Adrenal gland (tissue), 5 donors: ENCODE data around the gene LRP1-AS.

ENCODE experiments used
- CTCF ChIP-seq, 6 experiments: fragments of 450-650 bp in 4 of 6; fragments of 200-600 bp in 2 of 6; sonication (generic) in 1 of 6; IDR thresholded peaks; 1 replicate in 5 of 6; 2 replicates in 1 of 6; pipeline versions ENCODE4 v1.5.1 to v1.8.0; 2016 to 2021; ENCODE audit warnings: antibody characterized with exemption in 6 of 6, mild to moderate bottlenecking in 2 of 6, moderate library complexity in 1 of 6
- POLR2A ChIP-seq, 2 donors: fragments of 450-650 bp; IDR thresholded peaks; one replicate each; pipeline ENCODE4 v1.6.1; 2017; ENCODE audit warnings: antibody characterized with exemption in 2 of 2, mild to moderate bottlenecking in 2 of 2, moderate library complexity in 1 of 2
- donor health status: DM: no; HTN: no; CAD: no.

- TF ChIP-seq CTCF (IDR thresholded peaks at IDR 0.05) (no peak), POLR2A (IDR thresholded peaks at IDR 0.05) (no peak)
These were observed 17.7 kb upstream of the LRP1-AS start for GRCh38 chr12:57164966-57165625.
